ENCODE measurements around the gene TRABD2B. TPM values are rescaled to one million over a fixed set of nuclear protein-coding genes. Genes with fewer than 3 reads are reported as not detected.

The TRABD2B gene
- total RNA-seq, 4 donors from 2014 or later, result 0.05 to 0.15 (median 0.12) TPM

- Histone ChIP-seq H3K4me1 (no peaks in the 10 kb centered on the region), H3K27ac (no peak overlapping the region), H3K9me3 (no peaks in the 10 kb centered on the region), H3K36me3 (no peaks in the 10 kb centered on the region), H3K4me3 (no peak overlapping the region), H3K27me3 (no peaks in the 10 kb centered on the region)
- intact Hi-C loops (cut with DNase I; ENCODE audit: low total_unique reads) (no loop called here), in situ Hi-C loops (cut with MboI; ENCODE audit: low sequenced_read_pairs in 4 of 4) (no loop called here)
- ATAC-seq (no peak), DNase-seq (no peak)
- TF ChIP-seq POLR2A (IDR thresholded peaks at IDR 0.05) (no peak), CTCF (IDR thresholded peaks at IDR 0.05 in 4 of 5, conservative IDR thresholded peaks at IDR 0.05 in 1 of 5) (no peak)
Measured at GRCh38 chr1:48039088-48040054, 42.2 kb upstream of the TRABD2B start.

- H3K9me3 ChIP-seq, result no peaks in the 10 kb centered on the region
- in situ Hi-C loops (cut with MboI; ENCODE audit: low sequenced_read_pairs in 4 of 4), result no loop called here
- no peak for TF ChIP-seq POLR2A (IDR thresholded peaks at IDR 0.05)
- intact Hi-C loops (cut with DNase I; ENCODE audit: low total_unique reads), result no loop called here
- ATAC-seq (no peak), DNase-seq (no peak)
- no peaks in the 10 kb centered on the region for H3K27me3 ChIP-seq
- H3K27ac ChIP-seq, result no peak overlapping the region
- no peak overlapping the region for H3K4me3 ChIP-seq
- no peaks in the 10 kb centered on the region for H3K4me1 ChIP-seq
- H3K36me3 ChIP-seq, result no peaks in the 10 kb centered on the region
Measured at GRCh38 chr1:48038270-48038767, 41.1 kb upstream of the TRABD2B start.

GRCh38 chr1:48036710-48037355 lies 39.6 kb upstream of the TRABD2B start:
- no peaks in the 10 kb centered on the region for H3K4me1 ChIP-seq
- DNase-seq (no peak), ATAC-seq (peak; percentile 76 to 86)
- no peaks in the 10 kb centered on the region for H3K36me3 ChIP-seq
- H3K9me3 ChIP-seq, result no peaks in the 10 kb centered on the region
- intact Hi-C loops (cut with DNase I; ENCODE audit: low total_unique reads) (no loop called here), in situ Hi-C loops (cut with MboI; ENCODE audit: low sequenced_read_pairs in 4 of 4) (no loop called here)
- H3K4me3 ChIP-seq, result no peak overlapping the region
- TF ChIP-seq CTCF (IDR thresholded peaks at IDR 0.05 in 4 of 5, conservative IDR thresholded peaks at IDR 0.05 in 1 of 5) (no peak), POLR2A (IDR thresholded peaks at IDR 0.05) (no peak)
- peak overlapping the region in 1 of 4 donors; percentile 12 for H3K27ac ChIP-seq
- no peaks in the 10 kb centered on the region for H3K27me3 ChIP-seq

- Histone ChIP-seq H3K27me3 (no peaks in the 10 kb centered on the region), H3K4me3 (no peak overlapping the region), H3K4me1 (no peaks in the 10 kb centered on the region), H3K9me3 (no peaks in the 10 kb centered on the region), H3K36me3 (no peaks in the 10 kb centered on the region), H3K27ac (no peak overlapping the region)
- no peak for ATAC-seq
- TF ChIP-seq POLR2A (IDR thresholded peaks at IDR 0.05) (no peak), CTCF (IDR thresholded peaks at IDR 0.05 in 4 of 5, conservative IDR thresholded peaks at IDR 0.05 in 1 of 5) (no peak)
- in situ Hi-C loops (cut with MboI; ENCODE audit: low sequenced_read_pairs in 4 of 4) (no loop called here), intact Hi-C loops (cut with DNase I; ENCODE audit: low total_unique reads) (no loop called here)
- no peak for DNase-seq
Measured at GRCh38 chr1:48035371-48036141, 38.4 kb upstream of the TRABD2B start.
